ENCODE measurements around the gene FLCN. TPM values are rescaled to one million over a fixed set of nuclear protein-coding genes. Genes with fewer than 3 reads are reported as not detected.

Gene FLCN
- polyA plus RNA-seq (2013) = 19.4 and 21.6 TPM in 2 replicates

DNA sequence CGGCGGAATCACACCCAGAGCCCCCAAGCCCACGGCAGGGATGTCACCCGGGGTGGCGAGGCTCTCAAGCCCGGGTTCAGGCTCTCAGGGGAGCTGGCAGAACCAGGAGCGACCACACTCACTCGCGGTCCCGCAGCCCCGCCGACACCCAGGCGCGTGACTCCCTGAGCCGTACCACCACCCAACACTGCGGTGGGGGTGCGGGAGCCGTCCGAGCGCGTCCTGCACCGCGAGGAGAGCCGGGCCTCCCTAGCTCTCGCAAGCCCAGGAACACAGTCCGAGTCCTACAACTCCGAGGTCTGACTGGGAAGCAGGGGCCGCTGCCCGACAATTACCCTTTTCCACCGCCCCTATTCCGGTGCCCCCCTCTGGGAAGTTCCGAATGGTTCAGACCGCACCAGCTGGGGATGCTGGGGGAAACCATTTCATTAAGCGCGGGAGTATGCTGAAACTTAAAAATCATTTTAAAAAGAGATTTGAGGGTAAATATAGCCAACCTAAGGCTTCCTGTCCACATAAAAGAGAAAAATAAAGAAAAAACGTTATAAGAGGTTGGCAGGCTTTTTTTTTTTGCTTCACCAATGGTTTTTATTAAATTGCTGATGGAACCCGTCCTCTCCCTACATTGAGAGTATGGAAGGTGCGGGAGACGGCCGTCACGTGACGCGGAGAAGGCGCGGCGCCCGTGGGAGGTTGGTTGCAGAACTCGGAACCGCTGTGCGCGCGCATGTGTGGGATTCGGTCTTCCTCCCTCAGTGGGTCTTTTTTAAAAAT, at the start of gene FLCN:
Gene FLCN, minus strand, starts transcription at position 143 of the 774 bp plus-strand sequence. CDS start 9,031 bp downstream, outside the sequence.
- Histone ChIP-seq H2AK5ac (ENCODE audit: low read length) (peak within 1 kb of the TSS; percentile 64), H3K18ac (ENCODE audit: low read length) (peak within 1 kb of the TSS; percentile 99), H4K8ac (ENCODE audit: low read depth, low read length) (peak within 1 kb of the TSS; percentile 100), H2BK5ac (ENCODE audit: low read depth, low read length, poor library complexity) (peak within 1 kb of the TSS; percentile 100), H3K4me3 (ENCODE audit: low read depth, low read length) (peak within 1 kb of the TSS; percentile 98), H3K9me3 (ENCODE audit: insufficient read depth, low read depth, low read length) (no peaks in the 10 kb centered on the region), H3K79me2 (ENCODE audit: control insufficient read depth, insufficient read depth, low read length, poor library complexity) (peaks cover 24% of the 10 kb centered on the region), H3K14ac (ENCODE audit: low read length) (peak within 1 kb of the TSS; percentile 100), H3K4me2 (ENCODE audit: low read length) (peak within 1 kb of the TSS; percentile 63), H3K36me3 (ENCODE audit: control insufficient read depth in 1 of 2, insufficient read depth in 2 of 2, low read length in 2 of 2) (peaks cover 5% of the 10 kb centered on the region in 2 experiments), H4K91ac (ENCODE audit: low read depth, low read length) (peak within 1 kb of the TSS; percentile 100), H3K9ac (ENCODE audit: low read length) (peak within 1 kb of the TSS; percentile 99), H3K27ac (ENCODE audit: low read depth, low read length) (peak within 1 kb of the TSS; percentile 88), H3K4ac (ENCODE audit: low read depth, low read length) (peak within 1 kb of the TSS; percentile 99), H2BK12ac (ENCODE audit: low read length) (peak within 1 kb of the TSS; percentile 100), H3K27me3 (ENCODE audit: insufficient read depth, low read length) (no peaks in the 10 kb centered on the region), H3K79me1 (ENCODE audit: low read length) (peaks cover 9% of the 10 kb centered on the region), H2AFZ (ENCODE audit: insufficient read depth, low read length, poor library complexity) (peak within 1 kb of the TSS; percentile 99), H3K23ac (ENCODE audit: low read length) (no peak within 1 kb of the TSS), H4K12ac (ENCODE audit: low read depth, low read length) (peak within 1 kb of the TSS; percentile 97), H3K4me1 (ENCODE audit: control insufficient read depth in 1 of 2, insufficient read depth in 2 of 2, low read length in 2 of 2) (peaks cover 0 to 14% of the 10 kb centered on the region in 2 experiments), H2BK120ac (ENCODE audit: insufficient read depth, low read length, poor library complexity) (peak within 1 kb of the TSS; percentile 100)
- DNase-seq = peak; percentile 75 to 90
- WGBS (ENCODE audit: extremely low coverage, insufficient coverage, insufficient read length) = no CpG with 5 or more reads among the region's 53 CpGs

DNA sequence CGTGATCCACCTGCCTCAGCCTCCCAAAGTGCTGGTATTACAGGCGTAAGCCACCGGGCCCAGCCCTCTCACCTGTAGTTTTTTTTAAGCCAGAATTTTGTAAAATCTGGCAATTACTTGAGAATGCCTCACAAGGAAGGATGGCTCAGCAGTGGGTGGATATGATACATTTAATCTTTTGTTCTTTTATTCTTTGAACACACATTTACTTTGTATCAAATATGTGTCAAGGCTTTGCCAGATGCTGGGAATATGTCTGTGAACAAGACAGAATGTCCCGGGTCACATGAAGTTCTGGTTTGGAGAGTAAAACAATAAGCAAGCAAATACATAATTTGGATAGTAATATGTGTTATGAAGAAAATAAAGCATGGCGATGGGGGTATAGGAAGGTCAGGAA, 49.0 kb upstream of the FLCN start:
- WGBS (ENCODE audit: extremely low coverage, insufficient coverage, insufficient read length) = no CpG with 5 or more reads among the region's 5 CpGs
- Histone ChIP-seq H4K91ac (ENCODE audit: low read depth, low read length) (no peak overlapping the region), H2BK120ac (ENCODE audit: insufficient read depth, low read length, poor library complexity) (no peak overlapping the region), H2BK12ac (ENCODE audit: low read length) (no peak overlapping the region), H2AK5ac (ENCODE audit: low read length) (no peak overlapping the region), H3K4me1 (ENCODE audit: control insufficient read depth in 1 of 2, insufficient read depth in 2 of 2, low read length in 2 of 2) (peaks cover 0 to 2% of the 10 kb centered on the region in 2 experiments), H4K12ac (ENCODE audit: low read depth, low read length) (no peak overlapping the region), H3K4me3 (ENCODE audit: low read depth, low read length) (no peak overlapping the region), H3K9ac (ENCODE audit: low read length) (no peak overlapping the region), H3K18ac (ENCODE audit: low read length) (no peak overlapping the region), H3K79me2 (ENCODE audit: control insufficient read depth, insufficient read depth, low read length, poor library complexity) (peaks cover under 1% of the 10 kb centered on the region), H3K4ac (ENCODE audit: low read depth, low read length) (no peak overlapping the region), H4K8ac (ENCODE audit: low read depth, low read length) (no peak overlapping the region), H3K14ac (ENCODE audit: low read length) (no peak overlapping the region), H2BK5ac (ENCODE audit: low read depth, low read length, poor library complexity) (no peak overlapping the region), H3K79me1 (ENCODE audit: low read length) (peaks cover under 1% of the 10 kb centered on the region), H3K36me3 (ENCODE audit: control insufficient read depth in 1 of 2, insufficient read depth in 2 of 2, low read length in 2 of 2) (no peaks in the 10 kb centered on the region), H2AFZ (ENCODE audit: insufficient read depth, low read length, poor library complexity) (no peak overlapping the region), H3K27ac (ENCODE audit: low read depth, low read length) (no peak overlapping the region), H3K27me3 (ENCODE audit: insufficient read depth, low read length) (no peaks in the 10 kb centered on the region), H3K4me2 (ENCODE audit: low read length) (no peak overlapping the region), H3K23ac (ENCODE audit: low read length) (no peak overlapping the region), H3K9me3 (ENCODE audit: insufficient read depth, low read depth, low read length) (no peaks in the 10 kb centered on the region)
- DNase-seq = no peak

GRCh38 chr17:17280613-17281549, 43.9 kb upstream of the FLCN start, which contains the start of gene COPS3:
TSS of gene COPS3 (minus strand) at chr17:17281246. CDS start at chr17:17281186, 60 bp downstream.
- H3K14ac ChIP-seq (ENCODE audit: low read length) = peak within 1 kb of the TSS; percentile 88
- H2AK5ac ChIP-seq (ENCODE audit: low read length) = no peak within 1 kb of the TSS
- H3K9ac ChIP-seq (ENCODE audit: low read length) = peak within 1 kb of the TSS; percentile 91
- no peak within 1 kb of the TSS for H2BK12ac ChIP-seq (ENCODE audit: low read length)
- peak within 1 kb of the TSS; percentile 74 for H3K4me2 ChIP-seq (ENCODE audit: low read length)
- H3K27ac ChIP-seq (ENCODE audit: low read depth, low read length) = peak within 1 kb of the TSS; percentile 76
- H3K23ac ChIP-seq (ENCODE audit: low read length) = no peak within 1 kb of the TSS
- peak; percentile 94 to 99 for DNase-seq
- H2BK5ac ChIP-seq (ENCODE audit: low read depth, low read length, poor library complexity) = peak within 1 kb of the TSS; percentile 71
- H3K4me3 ChIP-seq (ENCODE audit: low read depth, low read length) = peak within 1 kb of the TSS; percentile 97
- no peaks in the 10 kb centered on the region for H3K27me3 ChIP-seq (ENCODE audit: insufficient read depth, low read length)
- peak within 1 kb of the TSS; percentile 87 for H4K12ac ChIP-seq (ENCODE audit: low read depth, low read length)
- H3K9me3 ChIP-seq (ENCODE audit: insufficient read depth, low read depth, low read length) = no peaks in the 10 kb centered on the region
- peaks cover 4% of the 10 kb centered on the region for H3K79me1 ChIP-seq (ENCODE audit: low read length)
- peaks cover 3 to 7% of the 10 kb centered on the region in 2 experiments for H3K4me1 ChIP-seq (ENCODE audit: control insufficient read depth in 1 of 2, insufficient read depth in 2 of 2, low read length in 2 of 2)
- H3K4ac ChIP-seq (ENCODE audit: low read depth, low read length) = peak within 1 kb of the TSS; percentile 96
- peak within 1 kb of the TSS; percentile 63 for H3K18ac ChIP-seq (ENCODE audit: low read length)
- H3K79me2 ChIP-seq (ENCODE audit: control insufficient read depth, insufficient read depth, low read length, poor library complexity) = peaks cover 8% of the 10 kb centered on the region
- H4K8ac ChIP-seq (ENCODE audit: low read depth, low read length) = peak within 1 kb of the TSS; percentile 92
- peak within 1 kb of the TSS; percentile 93 for H2AFZ ChIP-seq (ENCODE audit: insufficient read depth, low read length, poor library complexity)
- H3K36me3 ChIP-seq (ENCODE audit: control insufficient read depth in 1 of 2, insufficient read depth in 2 of 2, low read length in 2 of 2) = no peaks in the 10 kb centered on the region
- WGBS (ENCODE audit: extremely low coverage, insufficient coverage, insufficient read length) = no CpG with 5 or more reads among the region's 80 CpGs
- H4K91ac ChIP-seq (ENCODE audit: low read depth, low read length) = peak within 1 kb of the TSS; percentile 81
- peak within 1 kb of the TSS; percentile 76 for H2BK120ac ChIP-seq (ENCODE audit: insufficient read depth, low read length, poor library complexity)

DNA sequence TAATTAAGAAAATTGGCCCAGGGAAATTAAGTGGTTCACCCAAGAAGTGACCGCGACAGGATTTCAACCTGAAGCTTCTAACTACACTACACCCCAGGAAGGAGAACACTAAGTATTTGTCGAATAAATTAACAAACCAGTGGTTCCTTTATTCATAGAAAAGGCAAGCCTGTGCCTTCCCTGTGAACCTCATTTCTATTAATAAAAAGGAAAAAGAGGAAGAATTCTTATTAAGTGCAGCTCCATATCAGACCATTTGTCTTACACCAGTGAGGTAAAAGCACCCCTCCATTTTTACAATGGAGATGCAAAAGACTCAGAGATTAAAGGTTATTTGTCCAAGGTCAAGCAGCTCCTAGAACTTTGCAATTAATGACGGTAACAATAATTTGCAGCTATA, 42.3 kb upstream of the FLCN start:
- Histone ChIP-seq H2BK120ac (ENCODE audit: insufficient read depth, low read length, poor library complexity) (no peak overlapping the region), H2BK5ac (ENCODE audit: low read depth, low read length, poor library complexity) (no peak overlapping the region), H3K18ac (ENCODE audit: low read length) (no peak overlapping the region), H3K14ac (ENCODE audit: low read length) (no peak overlapping the region), H3K4me3 (ENCODE audit: low read depth, low read length) (no peak overlapping the region), H3K23ac (ENCODE audit: low read length) (no peak overlapping the region), H3K9ac (ENCODE audit: low read length) (no peak overlapping the region), H3K79me2 (ENCODE audit: control insufficient read depth, insufficient read depth, low read length, poor library complexity) (peaks cover 8% of the 10 kb centered on the region), H3K27me3 (ENCODE audit: insufficient read depth, low read length) (no peaks in the 10 kb centered on the region), H3K36me3 (ENCODE audit: control insufficient read depth in 1 of 2, insufficient read depth in 2 of 2, low read length in 2 of 2) (peaks cover 3 to 6% of the 10 kb centered on the region in 2 experiments), H3K4me1 (ENCODE audit: control insufficient read depth in 1 of 2, insufficient read depth in 2 of 2, low read length in 2 of 2) (peaks cover 3 to 7% of the 10 kb centered on the region in 2 experiments), H4K12ac (ENCODE audit: low read depth, low read length) (no peak overlapping the region), H2AK5ac (ENCODE audit: low read length) (no peak overlapping the region), H2AFZ (ENCODE audit: insufficient read depth, low read length, poor library complexity) (no peak overlapping the region), H4K91ac (ENCODE audit: low read depth, low read length) (no peak overlapping the region), H2BK12ac (ENCODE audit: low read length) (no peak overlapping the region), H3K79me1 (ENCODE audit: low read length) (peaks cover 4% of the 10 kb centered on the region), H3K9me3 (ENCODE audit: insufficient read depth, low read depth, low read length) (no peaks in the 10 kb centered on the region), H4K8ac (ENCODE audit: low read depth, low read length) (no peak overlapping the region), H3K4ac (ENCODE audit: low read depth, low read length) (peak overlapping the region; percentile 96), H3K4me2 (ENCODE audit: low read length) (peak overlapping the region; percentile 69), H3K27ac (ENCODE audit: low read depth, low read length) (no peak overlapping the region)
- no peak for DNase-seq
- no CpG with 5 or more reads among the region's 4 CpGs for WGBS (ENCODE audit: extremely low coverage, insufficient coverage, insufficient read length)

Measured in trophoblast cell (in vitro differentiated cells and primary cell).